Measurements from ENCODE around the gene SLC27A4. TPM values are rescaled to one million over a fixed set of nuclear protein-coding genes. Genes with fewer than 3 reads are reported as not detected.

Gene SLC27A4
- total and polyA plus RNA-seq, 10 of the 15 experiments (the other 5 are each of a cell fraction or from before 2014, with no cell fraction given), result 0.13 to 14.0 (median 7.6) TPM

DNA sequence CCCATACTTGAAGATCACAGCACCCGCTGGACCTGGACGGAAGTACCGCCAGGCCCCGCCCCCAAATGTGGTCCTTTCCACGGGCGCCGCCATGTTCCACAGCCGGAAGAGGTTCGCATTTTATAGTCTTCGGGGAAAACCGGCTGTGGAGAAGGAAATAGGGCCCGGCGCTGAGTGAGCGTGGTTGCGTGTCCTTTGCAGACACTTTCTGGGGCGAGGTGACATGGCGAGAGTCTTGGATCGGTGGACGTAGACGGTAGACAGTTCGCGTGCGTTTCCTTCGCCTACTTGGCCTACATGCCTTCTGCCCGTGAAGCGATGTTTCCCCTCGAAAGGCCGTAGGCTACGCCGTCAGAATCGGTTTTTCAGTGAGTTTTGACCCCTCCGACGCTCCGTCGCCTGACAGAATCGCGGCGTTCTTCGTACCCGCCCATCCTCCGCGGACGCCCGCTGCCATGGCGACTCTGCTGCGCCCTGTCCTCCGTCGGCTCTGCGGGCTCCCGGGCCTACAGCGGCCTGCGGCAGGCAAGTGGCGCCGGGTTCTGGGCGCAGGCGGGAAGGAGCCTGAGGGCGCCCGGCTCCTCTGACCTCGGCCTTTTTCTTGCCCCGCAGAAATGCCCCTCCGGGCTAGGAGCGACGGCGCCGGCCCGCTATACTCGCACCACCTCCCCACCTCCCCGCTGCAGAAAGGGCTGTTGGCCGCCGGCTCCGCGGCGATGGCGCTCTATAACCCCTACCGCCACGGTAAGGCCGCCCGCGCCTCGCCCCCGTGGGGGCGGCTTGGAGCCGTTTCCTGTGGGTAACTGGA, 17.7 kb upstream of the SLC27A4 start, which contains the start of the genes COQ4 and TRUB2 (continued):
- TF ChIP-seq, protein P1, sequence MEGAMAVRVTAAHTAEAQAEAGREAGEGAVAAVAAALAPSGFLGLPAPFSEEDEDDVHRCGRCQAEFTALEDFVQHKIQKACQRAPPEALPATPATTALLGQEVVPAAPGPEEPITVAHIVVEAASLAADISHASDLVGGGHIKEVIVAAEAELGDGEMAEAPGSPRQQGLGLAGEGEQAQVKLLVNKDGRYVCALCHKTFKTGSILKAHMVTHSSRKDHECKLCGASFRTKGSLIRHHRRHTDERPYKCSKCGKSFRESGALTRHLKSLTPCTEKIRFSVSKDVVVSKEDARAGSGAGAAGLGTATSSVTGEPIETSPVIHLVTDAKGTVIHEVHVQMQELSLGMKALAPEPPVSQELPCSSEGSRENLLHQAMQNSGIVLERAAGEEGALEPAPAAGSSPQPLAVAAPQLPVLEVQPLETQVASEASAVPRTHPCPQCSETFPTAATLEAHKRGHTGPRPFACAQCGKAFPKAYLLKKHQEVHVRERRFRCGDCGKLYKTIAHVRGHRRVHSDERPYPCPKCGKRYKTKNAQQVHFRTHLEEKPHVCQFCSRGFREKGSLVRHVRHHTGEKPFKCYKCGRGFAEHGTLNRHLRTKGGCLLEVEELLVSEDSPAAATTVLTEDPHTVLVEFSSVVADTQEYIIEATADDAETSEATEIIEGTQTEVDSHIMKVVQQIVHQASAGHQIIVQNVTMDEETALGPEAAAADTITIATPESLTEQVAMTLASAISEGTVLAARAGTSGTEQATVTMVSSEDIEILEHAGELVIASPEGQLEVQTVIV (IDR thresholded peaks at IDR 0.05; ENCODE audit: borderline replicate concordance, partially characterized antibody), result peak; percentile 79
- TF ChIP-seq ZNF217 (IDR thresholded peaks at IDR 0.05) (no peak), CHD4 (IDR thresholded peaks at IDR 0.05) (no peak), RCOR1 (conservative IDR thresholded peaks at IDR 0.05; ENCODE audit: low read depth, low read length) (peak; percentile 32; the same call in 1 of the 2 replicates), EZH2 (IDR thresholded peaks at IDR 0.05; ENCODE audit: borderline replicate concordance, control insufficient read depth, low read depth, low read length) (no peak), CHD2 (IDR thresholded peaks at IDR 0.05; ENCODE audit: borderline replicate concordance, low read depth, low read length) (no peak; the same call in 1 of the 2 replicates), ASH2L (IDR thresholded peaks at IDR 0.05; ENCODE audit: borderline replicate concordance, low read depth) (no peak; the same call in 1 of the 2 replicates), BHLHE40 (IDR thresholded peaks at IDR 0.05; ENCODE audit: borderline replicate concordance in 1 of 2, low read depth in 2 of 2, low read length in 1 of 2) (peak in 1 of 2 experiments; percentile 42; a peak in 1 of 4 replicates), YBX1 (IDR thresholded peaks at IDR 0.05) (no peak), NRF1 (conservative IDR thresholded peaks at IDR 0.05; ENCODE audit: low read depth, low read length) (no peak), SRF (IDR thresholded peaks at IDR 0.05; ENCODE audit: low read depth in 2 of 2, low read length in 2 of 2) (peak in 1 of 2 experiments; percentile 88; a peak in 2 of 4 replicates), RAD21 (IDR thresholded peaks at IDR 0.05; ENCODE audit: insufficient read depth, low read depth, low read length) (no peak), ETV6 (conservative IDR thresholded peaks at IDR 0.05 in 1 of 2, IDR thresholded peaks at IDR 0.05 in 1 of 2; ENCODE audit: borderline replicate concordance in 1 of 2, low read depth in 1 of 2) (0 out of 4 replicates have a peak, but pooled peaks of 1 of the 2 experiments have one; percentile 19), SREBF1 (IDR thresholded peaks at IDR 0.05; ENCODE audit: low read length) (no peak), JUND (IDR thresholded peaks at IDR 0.05; ENCODE audit: low read depth, low read length) (no peak), ESRRA (IDR thresholded peaks at IDR 0.05; ENCODE audit: low read length) (peak; percentile 72), FOXM1 (IDR thresholded peaks at IDR 0.05; ENCODE audit: low read depth, low read length) (no peak), HDAC2 (IDR thresholded peaks at IDR 0.05) (no peak), CBX5 (IDR thresholded peaks at IDR 0.05; ENCODE audit: low read depth) (no peak), JUNB (IDR thresholded peaks at IDR 0.05) (no peak; the same call in 1 of the 2 replicates)
- TF ChIP-seq, protein P2, sequence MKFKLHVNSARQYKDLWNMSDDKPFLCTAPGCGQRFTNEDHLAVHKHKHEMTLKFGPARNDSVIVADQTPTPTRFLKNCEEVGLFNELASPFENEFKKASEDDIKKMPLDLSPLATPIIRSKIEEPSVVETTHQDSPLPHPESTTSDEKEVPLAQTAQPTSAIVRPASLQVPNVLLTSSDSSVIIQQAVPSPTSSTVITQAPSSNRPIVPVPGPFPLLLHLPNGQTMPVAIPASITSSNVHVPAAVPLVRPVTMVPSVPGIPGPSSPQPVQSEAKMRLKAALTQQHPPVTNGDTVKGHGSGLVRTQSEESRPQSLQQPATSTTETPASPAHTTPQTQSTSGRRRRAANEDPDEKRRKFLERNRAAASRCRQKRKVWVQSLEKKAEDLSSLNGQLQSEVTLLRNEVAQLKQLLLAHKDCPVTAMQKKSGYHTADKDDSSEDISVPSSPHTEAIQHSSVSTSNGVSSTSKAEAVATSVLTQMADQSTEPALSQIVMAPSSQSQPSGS (IDR thresholded peaks at IDR 0.05; ENCODE audit: low read length), result no peak; the same call in 1 of the 2 replicates
- TF ChIP-seq, protein P3, sequence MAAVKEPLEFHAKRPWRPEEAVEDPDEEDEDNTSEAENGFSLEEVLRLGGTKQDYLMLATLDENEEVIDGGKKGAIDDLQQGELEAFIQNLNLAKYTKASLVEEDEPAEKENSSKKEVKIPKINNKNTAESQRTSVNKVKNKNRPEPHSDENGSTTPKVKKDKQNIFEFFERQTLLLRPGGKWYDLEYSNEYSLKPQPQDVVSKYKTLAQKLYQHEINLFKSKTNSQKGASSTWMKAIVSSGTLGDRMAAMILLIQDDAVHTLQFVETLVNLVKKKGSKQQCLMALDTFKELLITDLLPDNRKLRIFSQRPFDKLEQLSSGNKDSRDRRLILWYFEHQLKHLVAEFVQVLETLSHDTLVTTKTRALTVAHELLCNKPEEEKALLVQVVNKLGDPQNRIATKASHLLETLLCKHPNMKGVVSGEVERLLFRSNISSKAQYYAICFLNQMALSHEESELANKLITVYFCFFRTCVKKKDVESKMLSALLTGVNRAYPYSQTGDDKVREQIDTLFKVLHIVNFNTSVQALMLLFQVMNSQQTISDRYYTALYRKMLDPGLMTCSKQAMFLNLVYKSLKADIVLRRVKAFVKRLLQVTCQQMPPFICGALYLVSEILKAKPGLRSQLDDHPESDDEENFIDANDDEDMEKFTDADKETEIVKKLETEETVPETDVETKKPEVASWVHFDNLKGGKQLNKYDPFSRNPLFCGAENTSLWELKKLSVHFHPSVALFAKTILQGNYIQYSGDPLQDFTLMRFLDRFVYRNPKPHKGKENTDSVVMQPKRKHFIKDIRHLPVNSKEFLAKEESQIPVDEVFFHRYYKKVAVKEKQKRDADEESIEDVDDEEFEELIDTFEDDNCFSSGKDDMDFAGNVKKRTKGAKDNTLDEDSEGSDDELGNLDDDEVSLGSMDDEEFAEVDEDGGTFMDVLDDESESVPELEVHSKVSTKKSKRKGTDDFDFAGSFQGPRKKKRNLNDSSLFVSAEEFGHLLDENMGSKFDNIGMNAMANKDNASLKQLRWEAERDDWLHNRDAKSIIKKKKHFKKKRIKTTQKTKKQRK (IDR thresholded peaks at IDR 0.05; ENCODE audit: low read depth, low read length), result no peak; the same call in 1 of the 2 replicates

Data from GM12878 (cell line).